K562 (cell line): ENCODE results near the gene WSCD2. TPM values are rescaled to one million over a fixed set of nuclear protein-coding genes. Genes with fewer than 3 reads are reported as not detected.

ENCODE experiments used
- CHCHD3 ChIP-seq: fragments of 250-450 bp; sonication (Bioruptor Pico); IDR thresholded peaks from 2 replicates; pipeline ENCODE4 v2.1.2; 2022; ENCODE audit warnings: mild to moderate bottlenecking
- E2F3 ChIP-seq: fragments of 250-450 bp; sonication (Bioruptor Pico); IDR thresholded peaks from 2 replicates; pipeline ENCODE4 v1.4.0; 2020; ENCODE audit warnings: mild to moderate bottlenecking
- IFI16 ChIP-seq: fragments of 250-450 bp; sonication (Bioruptor Pico); IDR thresholded peaks from 2 replicates; pipeline ENCODE4 v2.1.2; 2022; ENCODE audit warnings: mild to moderate bottlenecking, inconsistent platforms
- NR4A1 ChIP-seq, 2 experiments: fragments of 250-450 bp in 1 of 2; fragments of 450-650 bp in 1 of 2; sonication (Bioruptor Pico) in 1 of 2; IDR thresholded peaks; 2 replicates each; pipeline versions ENCODE4 v1.4.0 to v1.6.1; 2016 to 2020; ENCODE audit warnings: mild to moderate bottlenecking in 2 of 2, missing compliant biosample characterization in 1 of 2, missing genetic modification characterization in 1 of 2, moderate library complexity in 1 of 2
- SMARCA4 ChIP-seq: fragments of 450-650 bp; IDR thresholded peaks from 2 replicates; pipeline ENCODE4 v1.6.1; 2016
- TCFL5 ChIP-seq: fragments of 250-450 bp; sonication (Bioruptor Pico); conservative IDR thresholded peaks from 2 replicates; pipeline ENCODE4 v1.6.1; 2021; ENCODE audit warnings: mild to moderate bottlenecking, moderate library complexity, matching md5 sums
- USF2 ChIP-seq: sonication (generic); formaldehyde crosslinking; IDR thresholded peaks from 2 replicates; pipeline ENCODE4 v1.5.0; 2020; ENCODE audit warnings: missing genetic modification reagents
- ZBTB1 ChIP-seq: sonication (generic); formaldehyde crosslinking; IDR thresholded peaks from 2 replicates; pipeline ENCODE4 v1.8.1; 2023; ENCODE audit warnings: missing genetic modification reagents, low read depth, mild to moderate bottlenecking, borderline replicate concordance
- ZNF197 ChIP-seq: fragments of 200-800 bp; sonication (Bioruptor generic); IDR thresholded peaks from 2 replicates; pipeline ENCODE4 v1.6.1; 2016; ENCODE audit warnings: low read depth, missing genetic modification characterization, missing compliant biosample characterization
- polyA plus RNA-seq, 8 experiments: library from polyadenylated mRNA; depleted of rRNA in 4 of 8; stranded (reverse) in 5 of 8; unstranded in 3 of 8; fragments of >200 nt; fragmentation: Nextera tagmentation in 2 of 8; fragmentation: Illumina TruSeq in 1 of 8; extraction: Ambion mirVana in 2 of 8; extraction: Trizol in 1 of 8; gene quantifications; 2 replicates each; pipeline versions ENCODE4 v1.2.1 to v1.2.3, GENCODE V29; 2011 to 2014; ENCODE audit warnings: inconsistent platforms in 1 of 8, missing spikeins in 1 of 8
- total RNA-seq, 7 experiments: library from RNA; depleted of rRNA in 6 of 7; stranded (reverse); fragments of >200 nt in 6 of 7; fragmentation: Illumina TruSeq in 2 of 7; extraction: Trizol in 2 of 7; gene quantifications; 2 replicates each; pipeline versions ENCODE4 v1.2.1 to v1.2.3, GENCODE V29; 2011 to 2021; ENCODE audit warnings: low replicate concordance in 1 of 7
- TF ChIP-seq, protein P1 (sequence below): sonication (generic); formaldehyde crosslinking; IDR thresholded peaks from 2 replicates; pipeline ENCODE4 v1.8.1; 2023; ENCODE audit warnings: missing genetic modification reagents, mild to moderate bottlenecking, borderline replicate concordance
- TF ChIP-seq, protein P2 (sequence below): sonication (generic); formaldehyde crosslinking; IDR thresholded peaks from 2 replicates; pipeline ENCODE4 v1.8.0; 2023; ENCODE audit warnings: missing genetic modification reagents, mild to moderate bottlenecking, borderline replicate concordance
- TF ChIP-seq, protein P3 (sequence below): sonication (generic); formaldehyde crosslinking; IDR thresholded peaks from 2 replicates; pipeline ENCODE4 v1.8.0; 2022; ENCODE audit warnings: mild to moderate bottlenecking, missing genetic modification reagents
- TF ChIP-seq, protein P4 (sequence below): fragments of 250-450 bp; sonication (Bioruptor Pico); IDR thresholded peaks from 2 replicates; pipeline ENCODE4 v1.5.0; 2021

WSCD2 gene
- total and polyA plus RNA-seq, 9 of the 15 experiments (the other 6 are each of a cell fraction or from before 2014, with no cell fraction given) = 0.72 to 14.1 (median 4.0) TPM

GRCh38 chr12:108119974-108120862 is 8.9 kb upstream of the WSCD2 start (continued):
- TF ChIP-seq, protein P1, sequence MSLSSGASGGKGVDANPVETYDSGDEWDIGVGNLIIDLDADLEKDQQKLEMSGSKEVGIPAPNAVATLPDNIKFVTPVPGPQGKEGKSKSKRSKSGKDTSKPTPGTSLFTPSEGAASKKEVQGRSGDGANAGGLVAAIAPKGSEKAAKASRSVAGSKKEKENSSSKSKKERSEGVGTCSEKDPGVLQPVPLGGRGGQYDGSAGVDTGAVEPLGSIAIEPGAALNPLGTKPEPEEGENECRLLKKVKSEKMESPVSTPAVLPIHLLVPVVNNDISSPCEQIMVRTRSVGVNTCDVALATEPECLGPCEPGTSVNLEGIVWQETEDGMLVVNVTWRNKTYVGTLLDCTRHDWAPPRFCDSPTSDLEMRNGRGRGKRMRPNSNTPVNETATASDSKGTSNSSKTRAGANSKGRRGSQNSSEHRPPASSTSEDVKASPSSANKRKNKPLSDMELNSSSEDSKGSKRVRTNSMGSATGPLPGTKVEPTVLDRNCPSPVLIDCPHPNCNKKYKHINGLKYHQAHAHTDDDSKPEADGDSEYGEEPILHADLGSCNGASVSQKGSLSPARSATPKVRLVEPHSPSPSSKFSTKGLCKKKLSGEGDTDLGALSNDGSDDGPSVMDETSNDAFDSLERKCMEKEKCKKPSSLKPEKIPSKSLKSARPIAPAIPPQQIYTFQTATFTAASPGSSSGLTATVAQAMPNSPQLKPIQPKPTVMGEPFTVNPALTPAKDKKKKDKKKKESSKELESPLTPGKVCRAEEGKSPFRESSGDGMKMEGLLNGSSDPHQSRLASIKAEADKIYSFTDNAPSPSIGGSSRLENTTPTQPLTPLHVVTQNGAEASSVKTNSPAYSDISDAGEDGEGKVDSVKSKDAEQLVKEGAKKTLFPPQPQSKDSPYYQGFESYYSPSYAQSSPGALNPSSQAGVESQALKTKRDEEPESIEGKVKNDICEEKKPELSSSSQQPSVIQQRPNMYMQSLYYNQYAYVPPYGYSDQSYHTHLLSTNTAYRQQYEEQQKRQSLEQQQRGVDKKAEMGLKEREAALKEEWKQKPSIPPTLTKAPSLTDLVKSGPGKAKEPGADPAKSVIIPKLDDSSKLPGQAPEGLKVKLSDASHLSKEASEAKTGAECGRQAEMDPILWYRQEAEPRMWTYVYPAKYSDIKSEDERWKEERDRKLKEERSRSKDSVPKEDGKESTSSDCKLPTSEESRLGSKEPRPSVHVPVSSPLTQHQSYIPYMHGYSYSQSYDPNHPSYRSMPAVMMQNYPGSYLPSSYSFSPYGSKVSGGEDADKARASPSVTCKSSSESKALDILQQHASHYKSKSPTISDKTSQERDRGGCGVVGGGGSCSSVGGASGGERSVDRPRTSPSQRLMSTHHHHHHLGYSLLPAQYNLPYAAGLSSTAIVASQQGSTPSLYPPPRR (CRISPR knock-in tag) = no peak
- no peak for TF ChIP-seq SMARCA4
- TF ChIP-seq, protein P2, sequence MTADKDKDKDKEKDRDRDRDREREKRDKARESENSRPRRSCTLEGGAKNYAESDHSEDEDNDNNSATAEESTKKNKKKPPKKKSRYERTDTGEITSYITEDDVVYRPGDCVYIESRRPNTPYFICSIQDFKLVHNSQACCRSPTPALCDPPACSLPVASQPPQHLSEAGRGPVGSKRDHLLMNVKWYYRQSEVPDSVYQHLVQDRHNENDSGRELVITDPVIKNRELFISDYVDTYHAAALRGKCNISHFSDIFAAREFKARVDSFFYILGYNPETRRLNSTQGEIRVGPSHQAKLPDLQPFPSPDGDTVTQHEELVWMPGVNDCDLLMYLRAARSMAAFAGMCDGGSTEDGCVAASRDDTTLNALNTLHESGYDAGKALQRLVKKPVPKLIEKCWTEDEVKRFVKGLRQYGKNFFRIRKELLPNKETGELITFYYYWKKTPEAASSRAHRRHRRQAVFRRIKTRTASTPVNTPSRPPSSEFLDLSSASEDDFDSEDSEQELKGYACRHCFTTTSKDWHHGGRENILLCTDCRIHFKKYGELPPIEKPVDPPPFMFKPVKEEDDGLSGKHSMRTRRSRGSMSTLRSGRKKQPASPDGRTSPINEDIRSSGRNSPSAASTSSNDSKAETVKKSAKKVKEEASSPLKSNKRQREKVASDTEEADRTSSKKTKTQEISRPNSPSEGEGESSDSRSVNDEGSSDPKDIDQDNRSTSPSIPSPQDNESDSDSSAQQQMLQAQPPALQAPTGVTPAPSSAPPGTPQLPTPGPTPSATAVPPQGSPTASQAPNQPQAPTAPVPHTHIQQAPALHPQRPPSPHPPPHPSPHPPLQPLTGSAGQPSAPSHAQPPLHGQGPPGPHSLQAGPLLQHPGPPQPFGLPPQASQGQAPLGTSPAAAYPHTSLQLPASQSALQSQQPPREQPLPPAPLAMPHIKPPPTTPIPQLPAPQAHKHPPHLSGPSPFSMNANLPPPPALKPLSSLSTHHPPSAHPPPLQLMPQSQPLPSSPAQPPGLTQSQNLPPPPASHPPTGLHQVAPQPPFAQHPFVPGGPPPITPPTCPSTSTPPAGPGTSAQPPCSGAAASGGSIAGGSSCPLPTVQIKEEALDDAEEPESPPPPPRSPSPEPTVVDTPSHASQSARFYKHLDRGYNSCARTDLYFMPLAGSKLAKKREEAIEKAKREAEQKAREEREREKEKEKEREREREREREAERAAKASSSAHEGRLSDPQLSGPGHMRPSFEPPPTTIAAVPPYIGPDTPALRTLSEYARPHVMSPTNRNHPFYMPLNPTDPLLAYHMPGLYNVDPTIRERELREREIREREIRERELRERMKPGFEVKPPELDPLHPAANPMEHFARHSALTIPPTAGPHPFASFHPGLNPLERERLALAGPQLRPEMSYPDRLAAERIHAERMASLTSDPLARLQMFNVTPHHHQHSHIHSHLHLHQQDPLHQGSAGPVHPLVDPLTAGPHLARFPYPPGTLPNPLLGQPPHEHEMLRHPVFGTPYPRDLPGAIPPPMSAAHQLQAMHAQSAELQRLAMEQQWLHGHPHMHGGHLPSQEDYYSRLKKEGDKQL = no peak
- no peak for TF ChIP-seq IFI16
- no peak for TF ChIP-seq TCFL5 (CRISPR knock-in tag)
- TF ChIP-seq, protein P3, sequence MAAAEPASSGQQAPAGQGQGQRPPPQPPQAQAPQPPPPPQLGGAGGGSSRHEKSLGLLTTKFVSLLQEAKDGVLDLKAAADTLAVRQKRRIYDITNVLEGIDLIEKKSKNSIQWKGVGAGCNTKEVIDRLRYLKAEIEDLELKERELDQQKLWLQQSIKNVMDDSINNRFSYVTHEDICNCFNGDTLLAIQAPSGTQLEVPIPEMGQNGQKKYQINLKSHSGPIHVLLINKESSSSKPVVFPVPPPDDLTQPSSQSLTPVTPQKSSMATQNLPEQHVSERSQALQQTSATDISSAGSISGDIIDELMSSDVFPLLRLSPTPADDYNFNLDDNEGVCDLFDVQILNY = no peak
- TF ChIP-seq ZBTB1 (CRISPR knock-in tag) = no peak
- TF ChIP-seq CHCHD3 (CRISPR knock-in tag) = no peak
- TF ChIP-seq USF2 (CRISPR knock-in tag) = peak; percentile 62
- TF ChIP-seq, protein P4, sequence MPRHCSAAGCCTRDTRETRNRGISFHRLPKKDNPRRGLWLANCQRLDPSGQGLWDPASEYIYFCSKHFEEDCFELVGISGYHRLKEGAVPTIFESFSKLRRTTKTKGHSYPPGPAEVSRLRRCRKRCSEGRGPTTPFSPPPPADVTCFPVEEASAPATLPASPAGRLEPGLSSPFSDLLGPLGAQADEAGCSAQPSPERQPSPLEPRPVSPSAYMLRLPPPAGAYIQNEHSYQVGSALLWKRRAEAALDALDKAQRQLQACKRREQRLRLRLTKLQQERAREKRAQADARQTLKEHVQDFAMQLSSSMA (CRISPR knock-in tag) = no peak
- no peak for TF ChIP-seq E2F3 (CRISPR knock-in tag)
- TF ChIP-seq ZNF197 = 0 out of 2 replicates have a peak, but pooled peaks have one; percentile 24
- TF ChIP-seq NR4A1 (CRISPR knock-in tag; IDR thresholded peaks at IDR 0.05) = 0 out of 2 replicates have a peak, but pooled peaks have one; percentile 17
- peak; percentile 83 for TF ChIP-seq NR4A1 (tag; IDR thresholded peaks at IDR 0.05)
